ENCODE results near the gene DLX6.

DLX6 gene

GRCh38 chr7:97012365-97013133, 7.2 kb downstream of the DLX6 start:
- DNase-seq (ENCODE audit: low spot score) = no peak
- TF ChIP-seq, protein P1, sequence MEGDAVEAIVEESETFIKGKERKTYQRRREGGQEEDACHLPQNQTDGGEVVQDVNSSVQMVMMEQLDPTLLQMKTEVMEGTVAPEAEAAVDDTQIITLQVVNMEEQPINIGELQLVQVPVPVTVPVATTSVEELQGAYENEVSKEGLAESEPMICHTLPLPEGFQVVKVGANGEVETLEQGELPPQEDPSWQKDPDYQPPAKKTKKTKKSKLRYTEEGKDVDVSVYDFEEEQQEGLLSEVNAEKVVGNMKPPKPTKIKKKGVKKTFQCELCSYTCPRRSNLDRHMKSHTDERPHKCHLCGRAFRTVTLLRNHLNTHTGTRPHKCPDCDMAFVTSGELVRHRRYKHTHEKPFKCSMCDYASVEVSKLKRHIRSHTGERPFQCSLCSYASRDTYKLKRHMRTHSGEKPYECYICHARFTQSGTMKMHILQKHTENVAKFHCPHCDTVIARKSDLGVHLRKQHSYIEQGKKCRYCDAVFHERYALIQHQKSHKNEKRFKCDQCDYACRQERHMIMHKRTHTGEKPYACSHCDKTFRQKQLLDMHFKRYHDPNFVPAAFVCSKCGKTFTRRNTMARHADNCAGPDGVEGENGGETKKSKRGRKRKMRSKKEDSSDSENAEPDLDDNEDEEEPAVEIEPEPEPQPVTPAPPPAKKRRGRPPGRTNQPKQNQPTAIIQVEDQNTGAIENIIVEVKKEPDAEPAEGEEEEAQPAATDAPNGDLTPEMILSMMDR (IDR thresholded peaks at IDR 0.05; ENCODE audit: extremely low read depth, missing control alignments) = no peak

DNA sequence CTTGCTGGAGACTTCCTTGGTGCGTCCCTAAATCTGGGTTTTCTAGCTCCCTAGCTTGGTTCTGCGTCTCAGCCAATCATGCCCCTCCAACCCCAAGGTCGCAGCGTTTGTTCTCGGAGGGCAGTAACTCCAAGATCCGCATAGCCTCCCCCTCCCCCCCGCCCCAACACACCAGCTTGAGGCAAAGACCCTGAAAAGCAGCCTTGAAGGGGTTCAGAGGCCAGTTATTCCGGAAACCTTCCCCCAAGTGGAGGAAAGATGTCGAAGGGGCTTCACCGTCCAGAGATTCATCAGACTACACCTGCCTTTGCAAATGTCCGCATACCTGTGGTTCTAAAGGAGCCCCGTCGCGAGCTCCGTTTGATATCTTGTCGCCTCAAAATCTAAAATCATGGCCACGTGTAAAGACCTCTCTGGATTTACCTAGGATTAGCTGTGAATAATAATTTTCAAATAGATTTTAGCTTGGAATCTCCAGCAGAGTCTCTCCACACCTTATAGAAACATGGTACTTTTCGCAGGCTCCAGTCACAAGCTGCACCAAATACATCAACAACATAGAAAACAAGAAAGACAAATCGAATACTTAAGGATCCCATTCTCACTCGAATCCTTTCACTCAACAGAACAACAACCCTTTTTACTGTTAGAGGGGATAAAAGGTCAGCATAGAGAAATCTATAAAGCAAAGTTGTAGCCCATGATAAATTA, 7.9 kb downstream of the DLX6 start:
- TF ChIP-seq, protein P1 (IDR thresholded peaks at IDR 0.05; ENCODE audit: extremely low read depth, missing control alignments) = no peak
- no peak for DNase-seq (ENCODE audit: low spot score)

- no peak for DNase-seq (ENCODE audit: low spot score)
Observed at GRCh38 chr7:97013845-97014134, 8.4 kb downstream of the DLX6 start.

DNA sequence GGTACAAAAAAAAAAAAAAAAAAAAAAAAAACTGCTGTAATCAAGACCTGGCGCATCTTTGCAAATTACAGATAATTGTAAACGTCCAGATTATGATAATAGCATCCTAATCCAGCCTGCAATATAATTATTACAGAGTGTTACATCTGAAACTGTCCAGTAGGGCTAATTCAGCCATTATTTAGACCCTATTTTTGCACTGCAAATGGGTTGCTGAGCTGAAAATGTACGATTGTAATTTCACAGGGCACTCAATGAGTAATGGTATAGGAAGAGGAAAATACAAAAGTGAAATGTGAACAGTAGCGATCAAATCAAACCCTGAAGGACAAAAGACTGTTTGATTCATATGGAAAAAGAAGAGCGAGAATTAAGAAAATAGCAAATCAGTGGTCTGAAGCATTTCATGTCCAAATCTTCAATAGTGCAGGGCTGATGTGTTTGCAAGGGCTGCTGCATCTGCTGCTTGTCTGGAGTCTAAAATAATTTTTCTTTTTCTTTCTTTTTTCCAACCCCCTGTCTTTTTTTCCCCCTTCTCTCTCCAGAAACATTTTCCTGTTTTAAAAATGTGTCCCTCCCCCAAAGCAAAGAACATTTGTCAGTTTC, 8.9 kb downstream of the DLX6 start:
- TF ChIP-seq, protein P1 (IDR thresholded peaks at IDR 0.05; ENCODE audit: extremely low read depth, missing control alignments) = no peak
- DNase-seq (ENCODE audit: low spot score) = no peak

More at GRCh38 chr7:97013845-97014134, 8.4 kb downstream of the DLX6 start:
- TF ChIP-seq, protein P1 (IDR thresholded peaks at IDR 0.05; ENCODE audit: extremely low read depth, missing control alignments) = no peak

GRCh38 chr7:97015279-97015678, 9.9 kb downstream of the DLX6 start:
- DNase-seq (ENCODE audit: low spot score) = no peak
- TF ChIP-seq, protein P1 (IDR thresholded peaks at IDR 0.05; ENCODE audit: extremely low read depth, missing control alignments) = no peak

DNA sequence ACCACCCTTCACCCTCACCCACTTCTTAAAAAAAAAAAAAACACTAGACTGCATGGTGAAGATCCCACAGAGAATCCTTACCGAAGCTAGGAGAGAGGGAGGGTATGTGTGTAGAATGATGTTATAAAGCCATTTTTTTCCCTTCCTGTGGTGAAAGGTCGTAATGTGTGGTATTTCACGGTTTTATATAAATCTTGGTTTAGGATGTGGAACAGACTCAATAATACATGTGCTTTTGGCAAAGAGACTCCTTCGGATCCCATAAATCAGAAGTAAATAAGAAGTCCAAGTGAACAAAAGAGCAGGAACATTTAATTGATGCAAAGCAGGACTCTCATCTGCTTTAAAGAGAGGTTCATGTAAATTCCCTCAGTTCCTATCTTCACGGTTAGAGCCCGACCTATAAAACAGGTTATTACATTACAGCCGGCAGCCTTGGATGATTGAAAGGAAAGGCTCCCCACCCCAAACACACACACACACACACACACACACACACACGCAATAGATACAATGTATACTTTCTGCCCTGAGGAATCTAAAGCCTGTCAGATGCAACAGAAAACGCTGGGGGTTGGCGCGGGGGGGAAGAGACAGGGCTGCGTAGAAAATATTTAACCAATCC, 10.5 kb downstream of the DLX6 start:
- no peak for DNase-seq (ENCODE audit: low spot score)
- TF ChIP-seq, protein P1 (IDR thresholded peaks at IDR 0.05; ENCODE audit: extremely low read depth, missing control alignments) = no peak

Data from GM20000 (cell line).